ENCODE results near the gene CCDC154.

The CCDC154 gene

GRCh38 chr16:1456951-1457350 lies 12.6 kb upstream of the CCDC154 start:
- H3K27me3 ChIP-seq (ENCODE audit: control insufficient read depth in 1 of 2, insufficient read depth in 1 of 2, low read length in 2 of 2) = no peaks in the 10 kb centered on the region
- no peak overlapping the region for H4K8ac ChIP-seq (ENCODE audit: low read length)
- no peak overlapping the region for H3K4ac ChIP-seq (ENCODE audit: low read depth in 1 of 2, low read length in 2 of 2)
- DNase-seq = no peak
- WGBS = 97% methylated on average over 16 of the region's 16 CpGs
- no peaks in the 10 kb centered on the region for H3K9me3 ChIP-seq (ENCODE audit: control insufficient read depth, low read length)
- no peak overlapping the region for H2BK5ac ChIP-seq (ENCODE audit: low read depth, low read length, poor library complexity, severe bottlenecking)
- H2BK12ac ChIP-seq (ENCODE audit: low read length in 2 of 2) = no peak overlapping the region
- H3K79me1 ChIP-seq (replicated peaks; ENCODE audit: low read length, poor library complexity, severe bottlenecking) = peaks cover 34% of the 10 kb centered on the region
- no peak overlapping the region for H3K4me3 ChIP-seq (ENCODE audit: insufficient read depth in 1 of 2, low read depth in 1 of 2, low read length in 2 of 2)
- H3K18ac ChIP-seq (ENCODE audit: low read depth in 1 of 2, low read length in 2 of 2) = no peak overlapping the region
- no peak overlapping the region for H3K4me2 ChIP-seq (ENCODE audit: low read length, poor library complexity, severe bottlenecking)
- no peak overlapping the region for H3K27ac ChIP-seq (ENCODE audit: low read length, poor library complexity, severe bottlenecking)
- no peak overlapping the region for H3K9ac ChIP-seq (ENCODE audit: low read length)
- no peak overlapping the region for H3K14ac ChIP-seq (ENCODE audit: low read length in 2 of 2)
- peaks cover 78 to 90% of the 10 kb centered on the region in 2 experiments for H3K36me3 ChIP-seq (ENCODE audit: control insufficient read depth in 1 of 2, insufficient read depth in 2 of 2, low read depth in 1 of 2, low read length in 2 of 2)
- H2AK5ac ChIP-seq (ENCODE audit: low read length, severe bottlenecking) = no peak overlapping the region
- no peak overlapping the region for H2BK15ac ChIP-seq (ENCODE audit: low read depth, poor library complexity, severe bottlenecking)
- peaks cover 3% of the 10 kb centered on the region for H3K4me1 ChIP-seq (ENCODE audit: control insufficient read depth, insufficient read depth, low read depth, low read length)
- no peak overlapping the region for H2AFZ ChIP-seq (ENCODE audit: low read depth, low read length)
- H3K23ac ChIP-seq (ENCODE audit: low read length in 2 of 2) = no peak overlapping the region
- no peak overlapping the region for H4K91ac ChIP-seq (ENCODE audit: low read length)
- no peak overlapping the region for H2BK120ac ChIP-seq (ENCODE audit: low read depth, low read length)

GRCh38 chr16:1455190-1456171 lies 11.1 kb upstream of the CCDC154 start:
- Histone ChIP-seq H3K18ac (ENCODE audit: low read depth in 1 of 2, low read length in 2 of 2) (no peak overlapping the region), H3K27me3 (ENCODE audit: control insufficient read depth in 1 of 2, insufficient read depth in 1 of 2, low read length in 2 of 2) (no peaks in the 10 kb centered on the region), H4K8ac (ENCODE audit: low read length) (no peak overlapping the region), H3K14ac (ENCODE audit: low read length in 2 of 2) (no peak overlapping the region), H3K36me3 (ENCODE audit: control insufficient read depth in 1 of 2, insufficient read depth in 2 of 2, low read depth in 1 of 2, low read length in 2 of 2) (peaks cover 80 to 92% of the 10 kb centered on the region in 2 experiments), H2AFZ (ENCODE audit: low read depth, low read length) (no peak overlapping the region), H3K4me1 (ENCODE audit: control insufficient read depth, insufficient read depth, low read depth, low read length) (peaks cover 5% of the 10 kb centered on the region), H4K91ac (ENCODE audit: low read length) (no peak overlapping the region), H2AK5ac (ENCODE audit: low read length, severe bottlenecking) (no peak overlapping the region), H3K79me1 (replicated peaks; ENCODE audit: low read length, poor library complexity, severe bottlenecking) (peaks cover 24% of the 10 kb centered on the region), H3K4me3 (ENCODE audit: insufficient read depth in 1 of 2, low read depth in 1 of 2, low read length in 2 of 2) (no peak overlapping the region), H3K23ac (ENCODE audit: low read length in 2 of 2) (no peak overlapping the region), H2BK5ac (ENCODE audit: low read depth, low read length, poor library complexity, severe bottlenecking) (no peak overlapping the region), H2BK12ac (ENCODE audit: low read length in 2 of 2) (no peak overlapping the region), H2BK15ac (ENCODE audit: low read depth, poor library complexity, severe bottlenecking) (no peak overlapping the region), H2BK120ac (ENCODE audit: low read depth, low read length) (no peak overlapping the region), H3K9ac (ENCODE audit: low read length) (no peak overlapping the region), H3K4me2 (ENCODE audit: low read length, poor library complexity, severe bottlenecking) (no peak overlapping the region), H3K9me3 (ENCODE audit: control insufficient read depth, low read length) (no peaks in the 10 kb centered on the region), H3K4ac (ENCODE audit: low read depth in 1 of 2, low read length in 2 of 2) (no peak overlapping the region), H3K27ac (ENCODE audit: low read length, poor library complexity, severe bottlenecking) (no peak overlapping the region)
- 96% methylated on average over 41 of the region's 41 CpGs for WGBS
- no peak for DNase-seq

- Histone ChIP-seq H2BK15ac (ENCODE audit: low read depth, poor library complexity, severe bottlenecking) (no peak overlapping the region), H4K91ac (ENCODE audit: low read length) (no peak overlapping the region), H3K4ac (ENCODE audit: low read depth in 1 of 2, low read length in 2 of 2) (no peak overlapping the region), H2AFZ (ENCODE audit: low read depth, low read length) (no peak overlapping the region), H3K14ac (ENCODE audit: low read length in 2 of 2) (no peak overlapping the region), H3K18ac (ENCODE audit: low read depth in 1 of 2, low read length in 2 of 2) (no peak overlapping the region), H3K36me3 (ENCODE audit: control insufficient read depth in 1 of 2, insufficient read depth in 2 of 2, low read depth in 1 of 2, low read length in 2 of 2) (peaks cover 78 to 92% of the 10 kb centered on the region in 2 experiments), H3K9me3 (ENCODE audit: control insufficient read depth, low read length) (no peaks in the 10 kb centered on the region), H3K27ac (ENCODE audit: low read length, poor library complexity, severe bottlenecking) (no peak overlapping the region), H3K4me3 (ENCODE audit: insufficient read depth in 1 of 2, low read depth in 1 of 2, low read length in 2 of 2) (no peak overlapping the region), H3K79me1 (replicated peaks; ENCODE audit: low read length, poor library complexity, severe bottlenecking) (peaks cover 19% of the 10 kb centered on the region), H2BK120ac (ENCODE audit: low read depth, low read length) (no peak overlapping the region), H2BK12ac (ENCODE audit: low read length in 2 of 2) (no peak overlapping the region), H3K4me2 (ENCODE audit: low read length, poor library complexity, severe bottlenecking) (no peak overlapping the region), H3K9ac (ENCODE audit: low read length) (no peak overlapping the region), H4K8ac (ENCODE audit: low read length) (no peak overlapping the region), H3K4me1 (ENCODE audit: control insufficient read depth, insufficient read depth, low read depth, low read length) (peaks cover 5% of the 10 kb centered on the region), H3K27me3 (ENCODE audit: control insufficient read depth in 1 of 2, insufficient read depth in 1 of 2, low read length in 2 of 2) (no peaks in the 10 kb centered on the region), H2BK5ac (ENCODE audit: low read depth, low read length, poor library complexity, severe bottlenecking) (no peak overlapping the region), H2AK5ac (ENCODE audit: low read length, severe bottlenecking) (no peak overlapping the region), H3K23ac (ENCODE audit: low read length in 2 of 2) (no peak overlapping the region)
- DNase-seq = no peak
- WGBS = 92% methylated on average over 17 of the region's 17 CpGs
Observed at GRCh38 chr16:1454561-1454960, 10.2 kb upstream of the CCDC154 start.

DNA sequence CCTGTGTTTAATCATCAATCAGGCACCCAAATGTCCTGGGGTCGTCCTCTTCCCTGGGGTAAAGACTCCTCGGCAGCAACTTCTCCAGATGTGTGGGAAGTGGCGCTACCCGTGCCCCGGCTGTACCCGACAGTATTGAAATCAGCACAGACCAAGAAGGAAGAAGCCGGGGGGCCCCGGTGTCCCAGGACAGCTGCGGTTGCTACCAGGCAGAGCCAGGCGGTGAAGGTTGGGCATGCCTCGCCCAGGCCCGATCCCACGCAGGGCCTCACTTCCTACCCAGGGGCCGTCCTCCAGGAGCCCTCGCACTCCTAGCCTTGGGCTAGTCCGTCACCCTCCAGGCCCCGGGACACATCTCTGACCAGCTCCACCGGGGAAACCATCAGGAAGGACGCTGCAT lies 9.0 kb upstream of the CCDC154 start:
- Histone ChIP-seq H3K79me1 (replicated peaks; ENCODE audit: low read length, poor library complexity, severe bottlenecking) (peaks cover 17% of the 10 kb centered on the region), H3K4me3 (ENCODE audit: insufficient read depth in 1 of 2, low read depth in 1 of 2, low read length in 2 of 2) (no peak overlapping the region), H3K23ac (ENCODE audit: low read length in 2 of 2) (no peak overlapping the region), H4K8ac (ENCODE audit: low read length) (no peak overlapping the region), H3K14ac (ENCODE audit: low read length in 2 of 2) (no peak overlapping the region), H3K4me1 (ENCODE audit: control insufficient read depth, insufficient read depth, low read depth, low read length) (peaks cover 2% of the 10 kb centered on the region), H2BK120ac (ENCODE audit: low read depth, low read length) (no peak overlapping the region), H3K9ac (ENCODE audit: low read length) (no peak overlapping the region), H2BK12ac (ENCODE audit: low read length in 2 of 2) (no peak overlapping the region), H2AFZ (ENCODE audit: low read depth, low read length) (no peak overlapping the region), H2AK5ac (ENCODE audit: low read length, severe bottlenecking) (no peak overlapping the region), H3K18ac (ENCODE audit: low read depth in 1 of 2, low read length in 2 of 2) (no peak overlapping the region), H4K91ac (ENCODE audit: low read length) (no peak overlapping the region), H3K27ac (ENCODE audit: low read length, poor library complexity, severe bottlenecking) (no peak overlapping the region), H3K4me2 (ENCODE audit: low read length, poor library complexity, severe bottlenecking) (no peak overlapping the region), H3K9me3 (ENCODE audit: control insufficient read depth, low read length) (no peaks in the 10 kb centered on the region), H3K27me3 (ENCODE audit: control insufficient read depth in 1 of 2, insufficient read depth in 1 of 2, low read length in 2 of 2) (no peaks in the 10 kb centered on the region), H3K4ac (ENCODE audit: low read depth in 1 of 2, low read length in 2 of 2) (no peak overlapping the region), H2BK5ac (ENCODE audit: low read depth, low read length, poor library complexity, severe bottlenecking) (no peak overlapping the region), H2BK15ac (ENCODE audit: low read depth, poor library complexity, severe bottlenecking) (no peak overlapping the region), H3K36me3 (ENCODE audit: control insufficient read depth in 1 of 2, insufficient read depth in 2 of 2, low read depth in 1 of 2, low read length in 2 of 2) (peaks cover 81 to 95% of the 10 kb centered on the region in 2 experiments)
- WGBS = 95% methylated on average over 19 of the region's 19 CpGs
- no peak for DNase-seq

Data from mesenchymal stem cell (in vitro differentiated cells and primary cell).